Measurements from ENCODE around the gene ENKD1.
"Not testable (repeated sequence)": the region's sequence is repeated elsewhere in the genome, so short reads cannot be mapped to it uniquely, and the experiment has no call there.

ENKD1 gene, protein sequence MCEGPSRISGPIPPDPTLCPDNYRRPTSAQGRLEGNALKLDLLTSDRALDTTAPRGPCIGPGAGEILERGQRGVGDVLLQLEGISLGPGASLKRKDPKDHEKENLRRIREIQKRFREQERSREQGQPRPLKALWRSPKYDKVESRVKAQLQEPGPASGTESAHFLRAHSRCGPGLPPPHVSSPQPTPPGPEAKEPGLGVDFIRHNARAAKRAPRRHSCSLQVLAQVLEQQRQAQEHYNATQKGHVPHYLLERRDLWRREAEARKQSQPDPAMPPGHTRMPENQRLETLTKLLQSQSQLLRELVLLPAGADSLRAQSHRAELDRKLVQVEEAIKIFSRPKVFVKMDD

DNA sequence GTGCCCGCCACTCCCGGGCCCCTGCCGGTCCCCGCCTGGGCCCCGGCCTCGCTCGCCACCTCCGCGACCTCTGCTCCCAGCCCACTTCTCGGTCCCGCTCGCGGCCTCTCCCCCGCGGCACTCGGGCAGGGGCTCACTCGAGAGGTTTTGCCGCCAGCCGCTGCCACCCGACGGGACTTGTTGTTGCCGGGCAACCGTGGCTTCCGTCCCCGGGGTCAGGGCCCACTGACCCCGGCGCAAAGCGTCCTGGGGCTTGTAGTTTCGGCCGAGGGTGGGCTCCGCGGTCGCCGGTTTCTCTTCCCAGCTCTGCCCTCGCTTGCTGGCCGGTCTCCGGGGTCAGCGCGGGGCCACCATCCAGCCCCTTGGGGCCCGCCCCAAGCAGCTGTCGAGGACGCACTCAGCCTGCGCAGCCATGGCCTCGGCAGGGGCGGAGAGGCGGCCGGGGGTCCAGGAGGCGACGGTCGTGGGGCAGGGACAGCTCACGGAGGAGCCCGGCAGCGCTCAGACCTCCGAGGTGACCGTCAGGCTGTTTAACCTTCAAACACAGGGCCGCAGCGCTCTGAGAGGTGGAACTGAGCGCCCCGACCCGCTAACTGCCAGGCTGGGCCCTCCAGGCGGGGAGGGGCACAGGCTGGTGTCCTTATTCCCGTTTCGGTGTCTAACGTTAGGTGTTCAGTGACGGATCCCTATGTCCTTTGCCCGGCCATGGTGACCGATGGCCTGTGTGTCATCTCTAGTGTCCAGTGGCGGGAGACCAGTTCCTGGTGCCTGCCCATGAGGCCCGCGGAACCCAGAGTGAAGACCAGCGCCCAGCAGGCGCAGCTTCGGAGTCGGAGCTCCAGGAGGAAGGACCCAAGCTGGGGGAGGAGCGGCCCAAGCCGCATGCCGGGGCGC, at the start of gene ENKD1, which contains the start of gene C16orf86:
Gene ENKD1, minus strand, starts transcription at position 192 of the 894 bp plus-strand sequence. CDS start 308 bp downstream, outside the sequence.
Gene C16orf86, plus strand, starts transcription at position 256 of the 894 bp plus-strand sequence. Its CDS starts 157 bp downstream, at position 413.
- DNase-seq = peak; percentile 77

DNA sequence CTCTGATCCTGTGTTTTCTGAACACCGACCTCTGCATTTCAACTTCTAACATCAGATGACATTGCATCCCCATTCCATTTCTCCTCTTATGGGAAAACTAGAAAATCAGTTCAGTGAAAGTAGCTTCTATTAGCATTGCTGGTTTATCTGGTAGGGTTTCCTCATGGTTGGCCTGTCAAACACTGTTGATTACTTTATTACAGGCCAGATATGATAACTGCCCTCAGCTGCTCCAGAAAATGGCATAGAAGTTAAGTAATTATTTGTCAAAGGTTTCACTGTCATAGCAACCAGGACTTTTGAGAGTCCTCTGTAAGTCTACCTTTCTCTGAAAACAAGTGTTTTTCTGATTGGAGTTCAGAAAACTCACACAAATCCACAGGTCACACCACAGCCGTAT, 49.5 kb upstream of the ENKD1 start:
- no peak for DNase-seq

DNA sequence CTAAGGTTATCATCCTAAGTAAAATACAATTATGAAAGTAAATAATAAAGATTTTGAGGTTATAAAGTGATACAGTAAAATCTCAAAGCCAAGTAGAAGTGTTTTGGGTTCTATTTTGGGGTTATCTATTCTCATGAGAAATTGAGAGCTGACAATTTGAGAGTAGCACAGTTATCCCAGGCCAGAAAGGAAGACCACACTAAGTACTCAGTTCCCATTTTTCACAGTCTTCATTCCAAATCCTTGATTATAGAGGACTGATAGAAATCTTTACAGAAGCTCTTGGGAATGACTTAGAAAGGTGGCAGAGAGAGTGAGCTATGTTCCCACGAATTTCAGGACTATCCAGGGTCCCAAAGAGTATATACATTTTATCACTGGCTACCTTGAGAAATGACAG, 48.0 kb upstream of the ENKD1 start:
- DNase-seq = no peak

DNA sequence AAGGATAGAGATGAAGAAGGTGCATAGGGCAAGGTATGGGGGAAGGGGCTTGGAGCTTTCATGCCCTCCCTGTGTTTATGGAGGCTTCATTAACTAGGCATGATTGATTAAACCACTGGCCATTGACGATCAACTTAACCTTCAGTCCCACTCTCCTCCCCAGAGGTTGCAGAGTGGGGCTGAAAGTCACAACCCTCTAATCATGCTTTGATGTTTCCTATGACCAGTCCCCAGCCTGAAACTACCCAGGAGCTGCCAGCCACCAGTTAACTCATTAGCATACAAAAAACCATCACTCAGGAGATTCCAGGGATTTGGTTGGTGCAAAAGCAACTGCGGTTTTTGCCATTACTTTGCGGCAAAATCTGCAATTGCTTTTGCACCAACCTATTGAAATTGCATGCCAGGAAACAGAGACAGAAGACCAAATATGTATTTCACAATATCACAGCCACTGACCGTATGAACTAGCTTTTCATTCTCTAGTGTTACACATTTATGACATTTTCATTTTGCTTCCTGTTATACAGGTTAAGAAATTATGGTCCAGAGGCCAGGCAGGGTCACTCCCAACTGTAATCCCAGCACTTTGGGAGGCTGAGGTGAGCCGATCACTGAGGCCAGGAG, 47.2 kb upstream of the ENKD1 start:
- no peak for DNase-seq

DNA sequence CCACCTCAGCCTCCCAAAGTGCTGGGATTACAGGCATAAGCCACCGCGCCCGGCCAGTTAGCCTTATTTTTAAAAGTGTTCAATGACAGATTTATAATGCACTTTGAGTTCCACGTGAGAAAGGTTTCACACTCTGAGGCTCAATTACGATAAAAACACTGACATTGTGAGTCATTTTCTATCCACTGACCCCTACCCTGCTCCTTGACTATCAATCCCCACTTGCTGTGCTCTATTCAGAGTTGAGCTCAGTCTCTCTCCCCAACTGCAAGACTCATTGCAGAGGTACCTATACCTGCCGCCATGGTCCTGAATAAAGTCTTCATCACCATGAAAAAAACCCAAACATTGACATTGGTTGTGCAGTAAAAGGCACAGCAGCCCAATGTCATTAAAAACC, 44.1 kb upstream of the ENKD1 start:
- no peak for DNase-seq

DNA sequence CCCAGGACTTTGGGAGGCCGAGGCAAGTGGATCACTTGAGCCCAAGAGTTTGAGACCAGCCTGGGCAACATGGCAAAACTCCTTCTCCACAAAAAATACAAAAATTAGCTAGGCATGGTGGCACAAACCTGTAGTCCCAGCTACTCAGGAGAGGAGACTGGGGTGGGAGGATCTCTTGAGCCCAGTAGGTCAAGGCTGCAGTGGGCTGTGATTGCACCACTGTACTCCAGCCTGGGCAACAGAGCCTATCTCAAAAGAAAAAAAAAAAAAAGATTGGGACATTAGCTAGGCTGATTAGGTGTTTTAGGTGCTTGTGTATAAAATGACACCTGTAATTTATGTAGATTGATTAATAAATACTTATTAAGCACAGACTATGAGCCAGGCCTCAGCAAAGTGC, 42.5 kb upstream of the ENKD1 start:
- DNase-seq = no peak

DNA sequence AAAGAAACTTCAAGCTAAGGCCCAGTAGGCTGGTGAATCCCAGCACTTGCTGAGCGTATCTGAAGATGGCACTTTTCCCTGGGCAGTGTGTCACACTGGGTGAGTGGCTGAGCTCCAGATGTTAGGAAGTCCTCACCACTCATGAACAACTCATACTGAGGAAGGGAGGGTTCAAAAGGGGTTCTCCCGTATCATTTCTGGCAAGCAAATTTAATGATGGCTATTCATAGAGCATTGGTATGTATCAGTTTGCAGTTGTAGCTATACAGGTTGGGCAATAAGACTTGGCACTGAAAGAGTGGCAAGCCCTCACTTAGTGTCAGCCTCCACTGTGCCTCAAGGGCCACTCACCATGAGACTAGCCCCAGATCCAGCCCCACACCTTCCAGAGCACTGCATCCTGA, 41.8 kb upstream of the ENKD1 start:
- DNase-seq = no peak

DNA sequence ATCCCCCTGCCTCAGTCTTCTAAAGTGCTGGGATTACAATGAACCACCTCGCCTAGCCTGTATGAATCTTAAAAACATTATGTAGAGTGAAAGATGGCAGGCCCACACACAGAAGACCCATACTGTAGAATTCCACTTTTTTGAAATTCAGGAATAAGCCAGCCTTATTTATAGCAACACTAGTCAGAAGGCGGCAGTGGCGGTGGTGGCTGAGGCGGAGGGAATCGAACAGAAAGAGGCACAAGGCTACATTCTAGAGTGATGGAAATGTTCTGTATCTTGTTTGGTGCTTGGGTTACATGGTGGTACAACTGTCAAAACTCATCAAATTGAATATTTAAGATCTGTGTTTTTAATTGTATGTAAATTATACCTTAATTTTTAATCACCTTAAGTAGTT, 41.2 kb upstream of the ENKD1 start:
- no peak for DNase-seq

DNA sequence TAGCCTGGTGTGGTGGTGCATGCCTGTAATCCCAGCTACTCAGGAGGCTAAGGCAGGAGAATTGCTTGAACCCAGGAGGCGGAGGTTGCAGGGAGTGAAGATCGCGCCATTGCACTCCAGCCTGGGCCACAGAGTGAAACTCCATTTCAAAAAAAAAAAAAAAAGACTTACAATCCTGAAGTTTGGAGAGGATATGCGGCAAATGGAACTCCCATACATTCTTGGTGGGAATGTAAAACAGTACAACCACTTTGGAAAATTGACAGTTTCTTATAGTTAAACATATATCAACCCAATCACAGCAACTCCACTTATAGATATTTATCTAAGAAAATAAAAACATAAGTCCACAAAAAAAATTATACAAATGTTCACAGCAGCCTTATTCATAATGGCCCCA, 40.7 kb upstream of the ENKD1 start:
- DNase-seq = no peak

DNA sequence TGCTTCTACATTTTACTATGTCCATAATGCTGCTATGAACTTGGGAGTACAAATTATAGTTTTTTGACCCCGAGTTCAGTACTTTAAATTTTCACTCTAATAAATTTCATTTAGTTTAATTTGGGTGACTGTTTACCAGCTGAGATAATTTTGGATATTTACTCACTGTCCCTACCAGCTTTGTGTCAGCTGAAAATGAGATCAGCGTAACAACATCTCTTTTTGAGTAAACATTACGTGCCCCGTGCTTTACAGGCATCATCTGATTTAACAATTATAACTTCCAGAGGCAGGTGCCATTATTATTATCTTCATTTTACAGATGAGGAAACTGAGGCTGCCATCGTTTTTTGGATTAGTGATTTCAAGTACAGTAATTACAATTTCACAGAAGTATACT, 37.6 kb upstream of the ENKD1 start:
- no peak for DNase-seq

DNA sequence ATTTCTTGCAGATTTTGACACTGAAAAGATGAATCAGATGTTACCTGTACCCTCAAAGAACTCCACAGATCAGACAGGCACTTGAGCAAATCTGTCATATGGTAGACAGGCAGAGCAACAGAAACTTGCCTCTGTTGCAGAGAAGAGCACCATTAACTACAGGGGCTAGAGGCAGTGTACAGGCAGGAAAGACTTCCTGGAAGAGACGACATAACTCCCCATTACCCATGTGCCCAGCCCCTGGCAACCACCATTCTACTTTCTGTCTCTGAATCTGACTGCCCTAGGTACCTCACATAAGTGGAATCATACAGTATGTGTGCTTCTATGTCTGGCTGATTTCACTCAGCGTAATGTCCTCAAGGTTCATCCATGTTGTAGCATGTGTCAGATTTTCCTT, 37.1 kb upstream of the ENKD1 start:
- DNase-seq = no peak

DNA sequence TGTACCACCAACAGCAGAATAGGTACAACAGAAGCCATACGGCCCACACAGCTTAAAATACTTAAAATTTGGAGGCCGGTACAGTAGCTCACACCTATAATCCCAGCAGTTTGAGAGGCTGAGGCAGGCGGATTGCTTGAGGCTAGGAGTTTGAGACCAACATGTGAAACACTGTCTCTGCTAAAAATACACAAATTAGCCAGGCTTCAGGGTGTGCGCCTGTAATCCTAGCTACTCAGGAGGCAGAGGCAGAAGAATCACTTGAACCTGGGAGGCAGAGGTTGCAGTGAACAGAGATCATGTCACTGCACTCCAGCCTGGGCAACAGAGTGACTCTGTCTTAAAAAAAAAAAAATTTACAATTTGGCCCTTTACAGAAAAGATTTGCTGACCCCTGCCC, 35.6 kb upstream of the ENKD1 start:
- no peak for DNase-seq

DNA sequence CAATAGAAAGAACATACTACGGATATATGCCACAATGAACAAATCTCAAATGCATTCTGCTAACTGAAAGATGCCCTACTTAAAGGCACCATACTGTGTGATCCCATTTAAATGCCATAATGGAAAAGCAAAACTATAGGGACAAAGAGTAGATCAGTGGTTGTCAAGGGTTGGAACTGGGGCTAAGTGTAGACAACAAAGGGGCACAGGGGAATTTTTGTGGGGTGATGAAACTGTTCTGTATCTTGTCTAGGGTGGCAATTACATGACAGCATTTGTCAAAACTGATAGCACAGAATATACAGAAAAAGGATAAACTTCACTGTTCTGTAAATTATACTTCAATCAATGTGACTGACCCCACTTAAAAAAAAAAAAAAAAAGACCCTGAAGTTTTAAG, 34.9 kb upstream of the ENKD1 start:
- no peak for DNase-seq

DNA sequence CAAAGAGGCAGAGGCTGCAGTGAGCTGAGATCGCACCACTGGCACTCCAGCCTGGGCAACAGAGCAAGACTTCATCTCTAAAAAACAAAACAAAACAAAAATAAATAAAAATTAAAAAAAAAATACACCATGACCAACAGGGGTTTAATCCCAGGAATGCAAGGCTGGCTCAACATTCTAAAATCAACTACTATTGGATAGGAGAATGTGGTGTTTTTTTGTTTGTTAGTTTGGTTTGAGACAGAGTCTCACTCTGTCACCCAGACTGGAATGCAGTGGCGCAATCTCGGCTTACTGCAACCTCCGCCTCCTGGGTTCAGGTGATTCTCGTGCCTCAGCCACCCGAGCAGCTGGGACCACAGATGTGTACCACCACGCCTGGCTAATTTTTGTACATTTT, 32.7 kb upstream of the ENKD1 start:
- no peak for DNase-seq

DNA sequence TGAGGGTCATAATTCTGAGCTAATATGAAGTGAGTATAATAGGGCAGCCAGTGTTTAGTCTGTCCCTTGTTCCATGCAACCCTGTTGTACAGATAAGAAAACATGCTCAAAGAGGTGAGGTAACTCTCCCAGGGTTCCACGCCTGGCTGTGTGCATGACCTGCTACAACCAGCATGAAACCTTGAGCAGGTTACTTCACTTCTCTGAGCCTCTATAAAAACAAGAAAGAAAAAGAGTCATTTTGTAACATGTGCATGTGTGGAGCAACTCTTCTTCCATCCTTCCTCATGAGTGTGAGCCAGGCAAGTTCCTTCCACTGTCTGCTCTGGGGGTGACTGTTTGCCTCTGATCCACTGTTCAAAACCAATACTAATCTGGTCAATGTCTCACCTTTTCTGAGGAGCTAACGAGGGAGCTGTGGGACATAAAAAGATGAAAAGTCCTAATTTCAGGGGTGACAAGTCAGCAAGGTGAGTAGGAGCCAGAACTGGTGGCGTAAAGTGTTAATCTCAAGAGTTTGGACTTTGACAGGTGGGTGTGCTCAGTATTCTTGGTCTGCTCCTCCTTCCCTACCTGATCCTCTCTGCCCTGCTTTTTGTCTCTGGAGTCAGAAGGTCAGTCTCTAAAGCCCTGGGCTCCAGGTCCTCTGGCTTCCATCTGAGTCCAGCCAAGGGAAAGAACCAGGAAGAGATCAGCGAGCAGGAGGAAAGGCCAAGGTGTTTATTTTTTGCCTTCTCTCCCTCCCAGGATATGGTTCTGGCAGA, 31.1 kb upstream of the ENKD1 start:
- DNase-seq = no peak

DNA sequence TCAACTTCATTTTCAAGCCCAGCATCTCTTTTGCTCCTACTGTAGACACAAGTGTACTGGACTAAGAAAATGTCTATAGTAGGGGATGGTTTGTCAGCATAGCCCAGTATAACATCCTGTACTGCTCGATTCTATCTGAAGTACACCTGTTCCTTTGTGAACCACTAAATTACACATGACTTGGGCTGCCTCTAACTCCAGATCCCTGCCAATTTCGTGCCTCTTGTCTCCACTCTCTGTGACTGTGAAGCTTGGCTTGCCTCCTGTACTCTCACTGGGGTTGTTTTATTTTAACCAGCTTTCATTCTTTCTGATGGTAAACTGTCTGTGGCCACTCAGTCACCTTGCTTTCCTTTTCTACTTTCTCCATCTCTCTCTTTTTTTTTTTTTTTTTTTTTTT, 28.1 kb upstream of the ENKD1 start:
- DNase-seq = no peak

DNA sequence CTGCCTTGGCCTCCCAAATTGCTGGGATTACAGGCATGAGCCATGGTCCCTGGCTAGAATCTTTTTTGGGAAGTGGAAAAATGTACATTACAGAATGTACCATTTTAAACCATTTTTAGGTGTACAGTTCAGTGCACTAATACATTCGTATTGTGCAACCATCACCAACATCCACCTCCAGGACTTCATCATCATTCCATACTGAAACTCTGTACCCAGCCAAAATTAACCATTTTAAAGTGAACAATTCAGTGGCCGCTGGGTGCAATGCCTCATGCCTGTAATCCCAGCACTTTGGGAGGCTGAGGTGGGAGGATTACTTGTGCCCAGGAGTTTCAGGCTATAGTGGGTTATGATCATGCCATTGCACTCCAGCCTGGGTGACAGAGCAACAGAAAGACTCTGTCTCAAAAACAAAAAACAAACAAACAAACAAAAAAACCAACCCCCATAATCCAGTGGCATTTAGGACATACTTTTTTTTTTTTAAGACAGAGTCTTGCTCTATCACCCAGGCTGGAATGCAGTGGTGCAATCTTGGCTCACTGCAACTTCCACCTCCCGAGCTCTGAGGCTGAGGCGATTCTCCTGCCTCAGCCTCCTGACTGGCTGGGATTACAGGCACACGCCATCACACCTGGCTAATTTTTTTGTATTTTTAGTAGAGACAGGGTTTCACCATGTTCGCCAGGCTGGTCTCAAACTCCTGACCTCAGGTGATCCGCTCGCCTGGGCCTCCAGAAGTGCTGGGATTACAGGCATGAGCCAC, 27.2 kb upstream of the ENKD1 start:
- not testable (repeated sequence) for DNase-seq

DNA sequence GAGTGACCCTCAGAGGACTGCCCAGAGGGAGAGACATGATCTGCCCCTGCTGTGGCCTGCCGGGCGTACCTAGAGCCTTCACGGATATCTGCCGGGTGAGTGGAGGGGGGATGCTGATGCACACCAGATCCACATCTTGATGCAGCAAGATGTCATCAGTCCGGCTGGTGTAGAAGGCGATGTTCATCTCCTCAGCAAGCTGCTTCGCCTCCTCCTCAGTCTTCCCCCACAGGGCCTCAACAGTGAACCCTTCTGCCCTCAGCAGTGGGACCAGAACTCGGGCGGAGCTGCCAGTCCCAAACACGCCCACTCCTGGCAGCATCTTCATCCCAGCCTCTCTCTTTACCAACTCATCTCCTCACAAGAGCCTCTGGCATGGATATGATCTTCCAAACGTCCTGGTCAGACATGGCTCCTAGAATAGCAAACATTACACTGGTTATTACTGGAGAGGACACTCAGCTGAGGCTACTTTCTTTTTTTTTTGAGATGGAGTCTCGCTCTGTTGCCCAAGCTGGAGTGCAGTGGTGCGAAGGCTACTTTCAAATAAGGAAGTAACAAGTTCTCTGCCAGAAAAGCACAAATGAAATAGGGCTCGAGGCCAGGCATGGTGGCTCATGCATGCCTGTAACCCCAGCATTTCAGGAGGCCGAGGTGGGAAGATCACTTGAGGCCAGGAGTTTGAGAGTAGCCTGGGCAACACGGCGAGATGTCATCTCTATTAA, 19.0 kb upstream of the ENKD1 start:
- DNase-seq = no peak

DNA sequence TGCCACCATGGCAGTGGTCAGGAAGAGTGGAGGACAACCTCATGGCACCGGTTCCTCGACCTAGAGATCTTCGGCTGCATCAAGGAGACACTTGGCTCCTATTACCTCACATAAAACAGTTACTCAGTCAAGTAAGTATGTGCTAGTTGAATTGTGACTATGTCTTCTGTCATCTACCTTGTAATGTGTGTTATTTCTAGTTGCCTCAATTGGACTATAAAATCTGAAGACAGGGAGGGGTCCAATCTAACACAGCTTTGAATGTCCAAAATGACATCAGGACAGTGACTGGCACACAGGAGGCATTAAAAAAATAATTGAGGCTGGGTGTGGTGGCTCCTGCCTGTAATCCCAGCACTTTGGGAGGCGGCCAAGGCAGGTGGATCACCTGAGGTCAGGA, 17.2 kb upstream of the ENKD1 start:
- DNase-seq = no peak

DNA sequence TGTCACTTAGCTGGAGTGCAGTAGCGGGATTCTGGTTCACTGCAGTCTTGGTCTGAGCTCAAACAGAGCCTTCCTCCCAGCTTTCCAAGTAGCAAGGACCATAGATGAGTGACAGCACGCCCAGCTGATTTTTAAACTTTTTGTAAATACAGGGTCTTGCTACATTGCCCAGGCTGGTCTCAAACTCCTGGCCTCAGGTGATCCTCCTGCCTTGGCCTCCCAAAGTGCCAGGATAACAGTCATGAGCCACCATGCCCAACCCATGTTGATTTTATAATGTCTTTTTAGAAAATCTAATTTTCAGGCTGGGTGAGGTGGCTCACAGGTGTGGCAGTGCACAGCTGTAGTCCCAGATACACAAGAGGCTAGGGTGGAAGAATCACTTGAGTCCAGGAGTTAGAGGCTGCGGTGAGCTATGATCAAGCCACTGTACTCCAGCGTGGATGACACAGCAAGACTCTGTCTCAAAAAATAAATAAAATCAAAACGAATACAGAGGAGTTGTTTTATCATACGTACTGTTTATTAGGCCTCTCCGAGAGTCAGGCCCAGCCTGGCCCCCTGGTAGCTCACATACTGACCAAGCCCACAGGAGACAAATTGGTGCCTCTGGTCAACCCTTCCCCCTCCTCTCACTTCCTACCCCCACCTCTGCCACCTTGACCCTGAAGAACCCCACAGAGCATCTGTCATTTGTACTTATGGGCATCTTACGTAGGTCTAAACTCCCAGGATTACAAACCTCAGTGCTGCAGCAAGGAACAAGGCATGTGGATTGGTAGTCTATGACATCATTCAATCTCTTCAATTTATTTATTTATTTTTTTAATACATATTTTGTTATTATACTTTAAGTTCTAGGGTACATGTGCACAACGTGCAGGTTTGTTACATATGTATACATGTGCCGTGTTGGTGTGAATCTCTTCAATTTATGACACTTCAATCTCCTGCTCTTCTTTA, 13.7 kb upstream of the ENKD1 start:
- DNase-seq = no peak

Data from fibroblast of skin of right biceps (primary cell).